Measurements from ENCODE around the gene CSNK1G2. TPM values are rescaled to one million over a fixed set of nuclear protein-coding genes. Genes with fewer than 3 reads are reported as not detected.

The CSNK1G2 gene
- total and polyA plus RNA-seq, 2 of the 13 experiments (the other 11 are each of a cell fraction or from before 2014, with no cell fraction given), result 53.8 to 72.5 TPM

GRCh38 chr19:1974381-1975161 lies 33.6 kb downstream of the CSNK1G2 start (continued):
- no peak for TF ChIP-seq E2F5 (CRISPR knock-in tag; conservative IDR thresholded peaks at IDR 0.05)
- no peak for TF ChIP-seq CEBPG (CRISPR knock-in tag; IDR thresholded peaks at IDR 0.05)
- no peak for TF ChIP-seq ZNF207 (IDR thresholded peaks at IDR 0.05; ENCODE audit: borderline replicate concordance)
- no peak for TF ChIP-seq FLYWCH1 (CRISPR knock-in tag; IDR thresholded peaks at IDR 0.05)
- TF ChIP-seq NFIB (CRISPR knock-in tag; IDR thresholded peaks at IDR 0.05; ENCODE audit: borderline replicate concordance), result no peak
- no peak for TF ChIP-seq ZNF720 (CRISPR knock-in tag; IDR thresholded peaks at IDR 0.05)
- no peak for TF ChIP-seq ZFP91 (CRISPR knock-in tag; IDR thresholded peaks at IDR 0.05; ENCODE audit: borderline replicate concordance)

GRCh38 chr19:1975162-1975480 lies 34.1 kb downstream of the CSNK1G2 start:
- H3K36me3 ChIP-seq (replicated peaks in 1 of 2; ENCODE audit: control insufficient read depth in 1 of 2, insufficient read depth in 2 of 2, low read length in 2 of 2), result peaks cover 12 to 40% of the 10 kb centered on the region in 2 experiments
- H3K4me1 ChIP-seq (ENCODE audit: insufficient read depth, low read length), result no peaks in the 10 kb centered on the region
- 100% methylated on average over 7 of the region's 20 CpGs for WGBS (ENCODE audit: low lambda C conversion rate)
- no TSS peak for BruUV-seq (replicated peaks)
- no peak overlapping the region for H3K27ac ChIP-seq (ENCODE audit: extremely low read length, insufficient read depth, low read length)
- intact Hi-C loops (cut with micrococcal nuclease; ENCODE audit: unreplicated experiment), result no loop called here
- no peak for ATAC-seq
- H2AFZ ChIP-seq (ENCODE audit: low read length), result no peak overlapping the region
- FAIRE-seq, result no peak
- in situ Hi-C loops (cut with HindIII; ENCODE audit: extremely low pct_ligation_motif_present, low pct_unique_long_range_greater_than_20kb), result no loop called here
- H4K20me1 ChIP-seq (ENCODE audit: insufficient read depth, low read length), result peaks cover 8% of the 10 kb centered on the region; the same call in 1 of the 2 replicates
- ChIA-PET POLR2A (no interaction called here), CTCF (ENCODE audit: low intra/inter-chr PET ratio, low total read pairs) (no interaction called here)
- H3K79me2 ChIP-seq (ENCODE audit: insufficient read depth, low read length), result peaks cover 3% of the 10 kb centered on the region
- no peak overlapping the region for H3K9ac ChIP-seq (ENCODE audit: insufficient read depth, low read depth, low read length)
- H3K9me3 ChIP-seq (ENCODE audit: low read length), result no peaks in the 10 kb centered on the region
- DNase-seq (ENCODE audit: low spot score), result no peak
- H3K4me3 ChIP-seq (replicated peaks in 1 of 3; ENCODE audit: insufficient read depth in 1 of 3, low read depth in 2 of 3, low read length in 3 of 3), result no peak overlapping the region
- no peak overlapping the region for H3K4me2 ChIP-seq (ENCODE audit: low read depth, low read length)
- H3K27me3 ChIP-seq (ENCODE audit: control insufficient read depth in 1 of 2, insufficient read depth in 2 of 2, low read length in 2 of 2), result no peaks in the 10 kb centered on the region
- no peak for TF ChIP-seq CC2D1A (CRISPR knock-in tag; IDR thresholded peaks at IDR 0.05)
- no peak for TF ChIP-seq ZNF580 (CRISPR knock-in tag; IDR thresholded peaks at IDR 0.05; ENCODE audit: borderline replicate concordance, low read depth)
- no peak for TF ChIP-seq YEATS4 (CRISPR knock-in tag; IDR thresholded peaks at IDR 0.05; ENCODE audit: borderline replicate concordance)
- no peak for TF ChIP-seq ZNF510 (CRISPR knock-in tag; IDR thresholded peaks at IDR 0.05; ENCODE audit: low read depth)
- no peak for TF ChIP-seq ZNF570 (CRISPR knock-in tag; IDR thresholded peaks at IDR 0.05; ENCODE audit: borderline replicate concordance)
- no peak for TF ChIP-seq GABPB1 (CRISPR knock-in tag; IDR thresholded peaks at IDR 0.05)
- TF ChIP-seq CEBPZ (IDR thresholded peaks at IDR 0.05; ENCODE audit: low read length), result no peak
- TF ChIP-seq YY1 (IDR thresholded peaks at IDR 0.05; ENCODE audit: insufficient read depth, insufficient replicate concordance, low read depth, low read length), result no peak
- TF ChIP-seq SMARCE1 (IDR thresholded peaks at IDR 0.05; ENCODE audit: borderline replicate concordance), result no peak
